GM19193 (cell line): ENCODE data around the gene MEF2B.

Experiments
- POLR2A ChIP-seq: IDR thresholded peaks from 4 replicates; pipeline ENCODE4 v1.6.1; 2011; ENCODE audit not compliant: insufficient read depth, insufficient read length; ENCODE audit errors: extremely low read depth

Gene MEF2B

DNA sequence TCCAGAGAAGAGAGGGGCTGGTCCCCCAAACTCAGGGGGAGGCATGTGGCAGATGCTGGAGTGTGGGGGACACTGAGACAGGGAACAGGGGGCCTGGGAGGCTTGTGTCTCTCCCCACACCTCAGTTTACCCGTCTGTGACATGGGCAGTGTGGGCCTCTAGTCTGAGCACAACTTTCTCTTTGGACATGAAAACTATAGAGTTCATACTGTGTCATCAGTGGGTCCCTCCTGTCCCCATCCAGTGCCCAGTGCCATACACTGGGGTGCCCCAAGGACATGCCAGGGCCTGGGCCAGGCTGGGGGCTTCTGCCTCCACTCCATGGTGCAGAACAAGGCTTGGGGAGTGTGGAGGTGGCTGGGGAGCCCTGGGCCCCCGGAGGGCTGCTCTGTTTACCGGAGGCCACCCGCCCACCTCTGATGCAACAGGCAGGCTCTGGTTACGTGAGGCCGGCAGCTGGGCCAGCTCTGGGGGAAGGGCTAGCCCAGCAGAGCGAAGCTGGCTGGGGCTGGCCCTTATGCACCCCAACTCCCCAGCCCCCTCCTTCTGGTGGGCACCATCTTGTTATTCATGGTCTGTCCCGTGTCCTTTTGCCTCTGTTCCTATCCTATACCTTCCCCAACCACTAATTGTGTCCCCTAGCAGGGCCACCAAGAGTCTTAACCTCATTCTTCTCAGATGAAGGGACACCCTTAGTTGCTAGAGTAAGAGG is 1.9 kb upstream of the MEF2B start:
- no peak for TF ChIP-seq POLR2A

DNA sequence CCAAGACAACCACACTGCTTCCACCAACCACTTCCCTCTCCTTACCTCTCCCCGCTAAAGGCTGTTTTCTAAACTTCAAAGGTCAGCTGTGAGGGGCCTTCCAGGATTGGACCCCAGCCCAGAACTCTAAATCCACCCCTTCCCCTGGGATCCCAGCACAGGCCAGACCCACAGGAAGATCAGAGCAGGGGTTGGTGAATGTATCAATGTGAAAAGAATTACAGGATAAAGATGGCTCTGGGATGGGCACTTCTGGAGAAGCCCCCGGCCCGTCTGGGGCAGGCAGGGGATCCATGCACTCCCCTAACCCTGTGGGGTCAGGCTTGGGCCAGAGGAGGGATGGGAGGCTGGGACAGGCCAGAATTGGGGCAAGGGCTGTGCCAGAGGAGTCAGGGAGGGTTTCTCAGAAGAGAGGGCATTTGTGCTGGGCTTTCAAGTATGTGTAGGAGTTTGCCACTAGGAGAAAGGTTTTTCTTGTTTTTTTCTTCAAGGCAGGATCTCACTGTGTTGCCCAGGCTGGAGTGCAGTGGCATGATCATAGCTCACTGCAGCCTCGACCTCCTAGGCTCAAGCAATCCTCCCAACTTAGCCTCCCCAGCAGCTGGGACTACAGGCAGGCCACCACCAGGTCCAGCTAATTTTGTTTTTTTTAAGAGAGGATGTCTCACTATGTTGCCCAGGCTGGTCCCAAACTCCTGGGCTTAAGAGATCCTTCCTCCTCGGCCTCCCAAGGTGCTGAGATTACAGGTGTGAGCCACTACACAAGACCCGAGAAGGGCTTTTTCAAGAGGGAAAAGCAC is 1.0 kb upstream of the MEF2B start:
- no peak for TF ChIP-seq POLR2A

DNA sequence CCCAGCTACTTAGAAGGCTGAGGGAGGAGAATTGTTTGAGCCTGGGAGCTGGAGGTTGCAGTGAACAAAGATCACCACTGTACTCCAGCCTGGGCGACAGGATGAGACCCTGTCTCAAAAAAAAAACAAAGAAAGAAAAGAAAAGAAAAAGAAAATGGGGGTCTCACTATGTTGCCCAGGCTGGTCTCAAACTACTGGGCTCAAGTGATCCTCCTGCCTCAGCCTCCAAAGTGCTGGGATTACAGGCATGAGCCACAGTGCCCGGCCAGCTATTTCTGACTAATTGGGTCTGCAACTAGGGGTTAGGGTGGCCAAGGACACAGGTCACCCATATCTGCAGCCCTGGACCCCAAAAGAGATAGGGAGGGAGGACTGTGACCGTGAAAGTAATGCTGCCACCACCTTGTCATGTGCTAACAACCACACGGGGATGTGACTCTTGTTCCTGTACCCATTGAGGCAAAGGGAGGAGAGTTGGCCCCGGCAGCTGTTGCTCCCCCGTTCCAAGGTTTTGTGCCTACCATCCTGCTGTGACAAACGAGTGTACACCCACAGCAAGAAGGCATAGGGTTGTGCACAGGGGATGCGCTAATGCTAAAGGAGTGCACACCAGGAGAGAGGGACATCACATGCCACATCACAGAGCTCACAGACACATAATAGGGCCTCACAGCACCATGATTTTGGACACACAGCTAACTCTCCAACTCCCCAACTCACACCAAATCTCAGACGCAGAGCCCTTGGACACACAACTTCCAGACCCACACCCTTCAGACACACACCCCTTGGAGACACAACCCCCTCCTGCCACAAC is 619 bp downstream of the MEF2B start:
- TF ChIP-seq POLR2A: no peak

DNA sequence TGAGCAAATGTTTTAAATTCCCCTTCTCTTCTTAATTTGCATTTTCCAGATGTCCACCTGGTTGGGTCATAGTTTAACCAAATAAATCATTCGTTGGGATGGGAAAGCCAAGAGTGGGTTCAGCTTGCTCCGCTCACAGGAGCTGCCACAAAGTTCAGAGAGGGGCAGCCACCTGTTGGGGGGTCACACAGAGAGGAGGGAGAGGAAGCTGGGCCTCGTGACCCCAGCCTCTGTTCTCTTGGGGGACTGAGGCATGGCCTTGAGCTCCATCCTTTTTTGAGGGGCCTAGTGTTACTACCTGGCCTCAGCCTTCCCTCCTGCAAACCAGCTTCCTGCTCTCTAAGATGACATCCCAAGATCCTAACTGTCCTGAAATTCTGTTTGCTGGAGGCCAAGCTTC is 2.5 kb downstream of the MEF2B start:
- TF ChIP-seq POLR2A: no peak

DNA sequence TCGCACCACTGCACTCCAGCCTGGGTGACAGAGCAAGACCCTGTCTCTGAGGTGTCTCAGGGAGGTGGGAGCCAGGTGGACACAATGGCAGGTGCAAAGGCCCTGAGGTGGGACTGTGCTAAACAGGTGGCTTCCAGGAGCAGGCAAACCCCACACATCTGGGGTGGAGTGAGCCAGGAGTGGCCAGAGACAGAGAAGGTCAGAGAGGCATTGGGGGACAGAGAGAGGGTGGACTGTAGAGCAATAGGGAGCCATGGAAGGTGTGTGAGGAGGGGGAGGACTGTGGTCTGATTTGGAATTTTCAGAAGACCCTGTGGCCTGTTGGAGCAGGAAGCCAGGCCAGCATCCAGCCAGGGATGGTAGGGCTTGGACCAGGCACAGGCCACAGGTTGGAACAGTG is 4.7 kb downstream of the MEF2B start:
- TF ChIP-seq POLR2A: no peak

DNA sequence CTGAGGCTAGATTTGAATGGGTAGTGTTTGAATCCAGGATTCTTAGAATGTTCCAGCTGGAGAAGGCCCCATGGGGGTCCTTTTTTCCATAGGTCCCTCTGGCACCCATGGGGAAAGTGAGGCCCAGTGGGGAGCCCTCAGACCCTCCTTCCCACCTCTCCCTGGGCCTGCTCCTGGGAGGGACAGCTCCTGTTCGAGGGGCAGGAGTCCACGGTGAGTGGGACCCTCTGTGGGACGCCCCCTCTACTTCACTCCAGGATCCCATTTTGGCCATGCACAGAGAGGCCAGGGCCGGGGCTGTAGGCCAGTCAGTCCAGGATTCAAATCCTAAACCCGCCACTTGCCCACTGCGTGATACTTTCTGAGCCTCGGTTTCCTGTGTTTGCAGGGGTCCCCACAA is 7.6 kb downstream of the MEF2B start:
- no peak for TF ChIP-seq POLR2A

DNA sequence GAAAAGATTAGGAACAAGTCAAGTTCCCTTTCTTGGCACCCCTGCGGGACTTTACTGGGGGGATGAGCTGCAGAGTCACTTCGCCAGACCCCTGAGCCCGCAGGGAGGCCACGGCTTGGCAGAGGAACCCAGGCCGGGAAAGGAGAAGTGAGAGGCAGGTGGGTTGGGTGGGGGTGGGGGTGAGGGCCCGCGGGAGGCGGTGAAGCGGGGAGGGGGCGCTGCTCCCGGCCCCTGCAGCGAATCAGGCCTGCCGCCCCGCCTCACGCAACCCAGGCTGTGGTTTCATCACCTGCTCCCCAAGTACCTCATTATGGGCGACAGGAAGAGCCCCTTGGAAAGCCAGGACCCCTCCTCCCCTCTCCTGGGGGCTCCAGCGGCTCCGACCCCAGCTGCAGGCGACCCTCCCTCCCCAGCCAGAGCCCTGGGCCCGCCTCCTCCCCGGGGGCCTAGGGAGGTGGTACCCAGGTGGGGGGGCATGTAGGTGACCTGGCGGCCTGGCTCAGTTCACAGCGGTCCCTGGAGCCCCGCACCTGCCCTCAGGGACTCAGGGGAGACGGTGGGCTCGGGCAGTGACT is 9.5 kb downstream of the MEF2B start:
- TF ChIP-seq POLR2A: no peak

DNA sequence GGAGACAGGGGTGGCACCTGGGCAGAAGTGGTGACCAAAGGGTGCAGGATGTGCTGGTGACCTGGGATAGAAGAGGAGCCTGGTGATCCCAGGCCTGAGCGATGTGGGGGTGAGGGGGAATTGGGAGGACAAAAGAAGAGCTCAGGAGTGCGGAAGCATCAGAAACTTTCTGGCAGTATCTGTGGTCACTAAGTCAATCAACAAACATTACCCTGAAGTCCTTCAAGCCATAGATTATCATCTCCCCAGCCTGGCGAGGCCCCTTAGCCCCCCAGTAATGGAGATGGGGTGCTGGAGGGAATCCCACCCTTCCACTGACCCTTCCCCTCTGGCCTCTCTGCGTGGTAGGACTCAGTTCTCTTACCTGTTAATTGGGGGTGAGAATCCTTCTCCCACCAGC is 10.5 kb downstream of the MEF2B start:
- no peak for TF ChIP-seq POLR2A

DNA sequence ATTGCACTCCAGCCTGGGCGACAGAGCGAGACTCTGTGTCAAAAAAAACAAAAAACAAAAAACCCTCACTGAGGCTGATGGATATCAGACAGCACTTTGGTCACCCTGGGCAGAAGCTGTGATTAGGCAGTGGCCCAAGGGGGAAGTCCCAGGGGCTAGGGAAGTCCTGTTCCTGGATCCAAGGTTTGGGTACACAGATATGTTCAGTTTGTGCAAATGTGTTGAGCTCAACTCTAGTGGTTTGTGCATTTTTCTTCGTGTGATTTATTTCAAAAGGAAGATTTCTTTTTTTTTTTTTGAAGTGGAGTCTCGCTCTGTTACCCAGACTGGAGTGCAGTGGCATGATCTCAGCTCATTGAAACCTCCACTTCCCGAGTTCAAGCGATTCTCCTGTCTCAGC is 12.3 kb downstream of the MEF2B start:
- TF ChIP-seq POLR2A: no peak

DNA sequence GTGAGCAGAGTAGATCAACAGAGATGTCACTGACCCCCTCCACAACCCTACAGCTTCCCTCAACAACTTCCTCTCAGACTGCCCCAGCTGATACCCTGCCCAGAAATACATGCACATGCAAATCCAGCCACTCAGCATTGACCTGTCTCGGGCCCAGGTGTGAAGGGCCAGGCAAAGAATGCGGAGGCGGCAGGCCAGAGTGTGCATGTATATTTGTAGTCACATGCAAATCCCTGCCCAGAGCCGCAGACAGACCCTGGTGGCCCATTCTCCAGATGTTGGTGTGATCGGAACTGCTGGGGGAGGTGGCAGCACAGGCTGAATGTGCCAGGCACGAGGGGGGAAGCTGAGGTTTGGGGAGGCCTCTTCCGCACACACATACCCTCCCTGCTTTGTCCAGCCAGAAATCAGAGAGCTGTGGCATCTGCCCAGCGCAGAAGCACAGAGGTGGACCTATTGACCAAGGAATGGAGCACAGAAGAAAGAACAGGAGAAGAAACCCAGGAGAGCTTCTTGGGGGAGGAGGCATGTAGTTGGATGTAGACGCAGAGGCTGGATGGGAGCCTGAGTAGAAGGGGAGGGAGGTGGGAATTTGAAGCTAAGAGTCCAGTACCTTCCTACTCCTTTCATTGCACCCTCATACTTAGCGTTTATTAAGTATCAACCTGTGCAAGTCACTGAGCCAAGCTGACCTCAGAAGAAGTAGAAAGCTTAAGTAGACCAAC is 14.4 kb downstream of the MEF2B start:
- peak; percentile 59 for TF ChIP-seq POLR2A

DNA sequence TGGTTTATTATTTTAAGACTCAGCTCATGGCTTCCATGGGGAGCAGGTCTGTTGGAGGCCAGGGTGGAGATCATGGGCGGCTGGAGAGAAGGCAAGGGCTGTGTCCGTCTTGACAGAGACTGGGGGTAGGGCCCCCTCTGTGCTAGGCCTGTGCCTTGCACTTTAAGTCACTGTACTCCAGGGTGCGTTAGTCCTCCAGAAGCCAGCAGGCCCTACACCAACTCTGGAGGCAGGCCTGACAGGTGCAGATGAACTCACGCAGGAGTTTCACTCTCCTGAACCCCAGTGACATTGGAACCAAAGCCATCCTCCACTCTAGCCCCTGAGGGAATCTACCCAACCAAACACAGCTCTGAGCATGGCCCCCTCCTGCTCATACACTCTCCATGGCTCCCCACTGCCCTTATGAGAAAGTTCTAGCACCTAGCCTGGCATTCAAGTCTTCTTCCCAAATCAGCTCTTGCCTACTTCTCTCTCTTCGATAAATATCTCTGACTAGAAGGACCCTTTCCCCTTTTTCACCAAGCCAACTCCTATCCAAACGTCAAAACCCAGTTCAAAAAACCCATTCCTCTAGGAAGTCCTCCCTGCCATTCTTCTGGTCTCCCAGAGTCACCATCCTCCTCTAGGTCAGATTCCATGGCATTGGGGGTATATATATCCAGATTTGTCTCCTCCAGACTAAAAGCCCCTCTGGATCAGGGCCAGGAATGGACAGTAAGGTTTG is 15.1 kb downstream of the MEF2B start:
- TF ChIP-seq POLR2A: no peak

DNA sequence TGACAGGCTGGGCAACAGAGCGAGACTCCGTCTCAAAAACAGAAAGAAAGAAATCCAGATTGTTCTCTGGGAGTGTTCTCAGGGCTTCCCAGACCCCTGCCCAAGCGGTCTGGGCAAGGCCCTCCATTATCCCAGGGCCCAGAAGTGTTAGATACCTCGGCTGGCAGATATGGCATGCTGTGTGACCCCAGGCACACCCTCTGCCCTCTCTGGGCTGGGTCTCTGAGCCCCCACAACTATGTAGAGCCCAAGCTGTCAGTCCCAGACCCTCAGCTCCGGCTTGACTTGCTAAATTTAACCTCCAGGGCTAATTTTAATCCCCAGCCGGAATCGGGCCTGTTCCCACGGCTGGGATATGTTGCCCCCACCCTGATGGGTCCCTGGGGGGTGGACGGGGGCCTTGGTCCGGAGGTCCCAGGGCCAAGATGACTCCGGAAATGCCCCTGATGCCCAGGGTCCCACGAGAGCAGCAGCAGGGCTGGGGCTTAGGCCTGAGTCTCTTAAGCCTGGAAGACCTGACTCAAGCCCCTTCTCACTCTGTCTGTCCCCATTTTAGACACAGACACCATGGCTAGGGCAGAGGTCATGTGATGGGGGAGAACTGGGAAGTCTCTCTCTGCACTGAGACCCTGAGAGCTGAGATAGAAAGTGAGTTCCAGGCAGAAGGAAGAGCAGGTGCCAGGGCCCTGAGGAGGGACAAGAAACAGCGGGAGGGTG is 17.2 kb downstream of the MEF2B start:
- TF ChIP-seq POLR2A: no peak

DNA sequence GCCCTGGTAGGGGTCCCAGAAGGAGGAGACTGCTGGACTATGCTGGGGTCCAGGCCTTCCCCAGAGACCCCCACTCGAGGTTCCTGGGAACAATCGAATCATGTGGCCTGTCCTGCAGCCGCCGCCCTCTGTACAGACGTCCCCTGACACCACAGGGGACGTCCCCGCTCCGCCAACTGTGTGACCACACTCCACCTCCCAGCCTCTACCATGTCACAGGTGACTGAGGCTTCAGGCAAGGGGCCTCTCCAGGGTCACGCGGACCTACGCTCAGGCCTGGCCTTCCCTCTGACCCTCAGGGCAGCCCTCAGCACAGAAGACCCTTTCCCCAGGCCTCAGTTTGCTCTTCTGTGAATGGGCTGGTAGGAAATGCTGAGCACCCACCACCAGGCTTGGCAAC is 18.6 kb downstream of the MEF2B start:
- TF ChIP-seq POLR2A: peak; percentile 31

DNA sequence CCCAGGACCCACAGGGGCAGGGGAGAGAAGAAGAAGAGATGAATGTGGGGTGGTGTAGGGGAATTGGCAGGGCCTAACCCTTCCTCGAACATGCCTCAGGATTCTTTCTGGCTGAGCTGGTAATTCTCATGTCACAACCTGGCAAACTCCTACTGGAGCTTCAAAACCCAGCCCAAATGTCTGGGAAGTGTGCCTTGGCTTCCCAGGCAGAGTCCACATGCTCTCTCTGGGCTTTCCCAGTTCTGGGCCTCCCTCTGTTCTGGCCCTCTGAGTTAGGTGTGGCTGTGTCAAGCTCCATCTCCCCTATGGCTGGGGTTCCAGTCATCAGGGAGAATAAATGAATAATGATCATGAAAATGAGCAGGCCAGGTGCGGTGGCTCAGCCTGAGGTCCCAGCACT is 20.6 kb downstream of the MEF2B start:
- TF ChIP-seq POLR2A: no peak

DNA sequence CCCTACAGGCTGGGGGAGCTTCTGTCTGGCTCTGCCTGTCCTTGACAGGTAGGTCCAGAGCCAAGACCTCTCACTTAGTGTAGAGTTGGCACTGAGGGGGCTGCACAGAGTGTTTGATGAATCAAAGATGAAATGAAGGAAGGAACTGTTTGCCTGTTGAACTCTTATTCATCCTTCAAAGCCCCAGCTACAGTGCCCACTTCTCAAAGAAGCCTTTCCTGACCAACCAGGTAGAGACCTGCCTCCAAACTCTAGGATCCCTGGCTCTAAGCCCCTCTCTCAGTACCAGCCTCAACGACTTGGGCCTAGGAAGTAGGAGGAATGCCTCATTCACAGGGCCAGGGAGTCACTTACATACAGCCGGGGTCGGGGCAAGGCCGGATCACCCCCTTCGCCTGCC is 22.7 kb downstream of the MEF2B start:
- no peak for TF ChIP-seq POLR2A
